Right lobe of liver (tissue), 4 donors: ENCODE measurements around the gene EIF2D.

Experiments used
- CTCF ChIP-seq, 4 donors: fragments of 200-600 bp in 3 of 4; fragments of 450-650 bp in 1 of 4; IDR thresholded peaks; one replicate each; pipeline versions ENCODE4 v1.5.1 to v1.8.0; 2016 to 2022; ENCODE audit warnings: antibody characterized with exemption in 4 of 4, mild to moderate bottlenecking in 2 of 4
- POLR2A ChIP-seq: fragments of 450-650 bp; IDR thresholded peaks from one replicate; pipeline ENCODE4 v1.6.1; 2017; ENCODE audit warnings: antibody characterized with exemption, mild to moderate bottlenecking
- donor health status: DM: no; HTN: no; CAD: no.
- donor health status: DM: no; HTN: no; CAD: no.
- donor health status: DM: no; HTN: yes; CAD: no.

- no peak for TF ChIP-seq CTCF (IDR thresholded peaks at IDR 0.05)
- TF ChIP-seq POLR2A: no peak
Measured at GRCh38 chr1:206654828-206655227, 42.6 kb upstream of the EIF2D start.
